Fibroblast of lung (primary cell): ENCODE results near the gene UBE2J2.

Experiments
- CTCF ChIP-seq, 2 donors: IDR thresholded peaks in 1 of 2; conservative IDR thresholded peaks in 1 of 2; 1 replicate in 1 of 2; 2 replicates in 1 of 2; pipeline ENCODE4 v1.5.1; 2011 to 2012; ENCODE audit warnings: low read length in 2 of 2, control low read depth in 1 of 2, inconsistent platforms in 1 of 2, low read depth in 1 of 2, mild to moderate bottlenecking in 1 of 2
- EZH2 ChIP-seq: IDR thresholded peaks from 2 replicates; pipeline ENCODE4 v1.5.1; 2012; ENCODE audit warnings: low read length, control low read depth, mild to moderate bottlenecking; ENCODE audit errors: missing control alignments

GRCh38 chr1:1234180-1234808, 39.4 kb downstream of the UBE2J2 start:
- TF ChIP-seq CTCF (conservative IDR thresholded peaks at IDR 0.05 in 1 of 2, IDR thresholded peaks at IDR 0.05 in 1 of 2; ENCODE audit: low read depth in 1 of 2, low read length in 2 of 2) (no peak), EZH2 (no peak)
